ENCODE results near the gene SUFU. TPM values are rescaled to one million over a fixed set of nuclear protein-coding genes. Genes with fewer than 3 reads are reported as not detected.
A peak's percentile ranks its signal among the peaks of the same experiment; 100 is the strongest.

The SUFU gene
- total and polyA plus RNA-seq, 2 of the 13 experiments (the other 11 are each of a cell fraction or from before 2014, with no cell fraction given), result 2.9 to 5.5 TPM

DNA sequence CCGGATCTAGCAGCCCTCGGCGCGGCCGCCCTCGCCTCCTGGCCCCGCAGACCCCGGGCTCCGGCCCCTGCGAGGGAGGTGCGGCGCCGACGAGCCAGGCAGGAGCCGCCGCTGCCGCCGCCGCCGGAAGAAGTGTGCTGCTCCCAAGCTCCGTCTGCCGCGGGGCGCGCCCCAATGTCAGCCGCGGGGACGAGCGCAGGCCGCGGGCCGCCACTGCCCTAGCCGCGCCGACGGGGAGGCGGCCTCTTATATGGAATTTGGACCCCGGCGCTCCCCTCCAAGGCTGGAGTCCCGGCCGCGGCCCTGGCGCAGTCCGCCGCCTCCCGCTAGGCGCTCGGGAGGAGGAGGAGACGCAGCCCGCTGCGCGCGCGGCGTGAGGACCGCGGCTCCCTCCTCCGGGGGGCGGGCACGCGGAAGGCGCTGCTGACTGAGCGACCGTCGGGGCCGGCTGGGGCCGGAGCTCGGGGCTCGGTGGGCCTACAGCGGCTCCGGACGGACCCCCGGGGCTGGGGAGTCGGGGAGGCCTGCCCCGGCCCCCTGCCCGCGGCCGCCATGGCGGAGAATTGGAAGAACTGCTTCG lies 140.4 kb downstream of the SUFU start, which contains the start of gene TRIM8 (continued):
- TF ChIP-seq, protein P1, sequence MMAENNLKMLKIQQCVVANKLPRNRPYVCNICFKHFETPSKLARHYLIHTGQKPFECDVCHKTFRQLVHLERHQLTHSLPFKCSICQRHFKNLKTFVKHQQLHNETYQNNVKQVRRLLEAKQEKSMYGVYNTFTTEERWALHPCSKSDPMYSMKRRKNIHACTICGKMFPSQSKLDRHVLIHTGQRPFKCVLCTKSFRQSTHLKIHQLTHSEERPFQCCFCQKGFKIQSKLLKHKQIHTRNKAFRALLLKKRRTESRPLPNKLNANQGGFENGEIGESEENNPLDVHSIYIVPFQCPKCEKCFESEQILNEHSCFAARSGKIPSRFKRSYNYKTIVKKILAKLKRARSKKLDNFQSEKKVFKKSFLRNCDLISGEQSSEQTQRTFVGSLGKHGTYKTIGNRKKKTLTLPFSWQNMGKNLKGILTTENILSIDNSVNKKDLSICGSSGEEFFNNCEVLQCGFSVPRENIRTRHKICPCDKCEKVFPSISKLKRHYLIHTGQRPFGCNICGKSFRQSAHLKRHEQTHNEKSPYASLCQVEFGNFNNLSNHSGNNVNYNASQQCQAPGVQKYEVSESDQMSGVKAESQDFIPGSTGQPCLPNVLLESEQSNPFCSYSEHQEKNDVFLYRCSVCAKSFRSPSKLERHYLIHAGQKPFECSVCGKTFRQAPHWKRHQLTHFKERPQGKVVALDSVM (CRISPR knock-in tag; IDR thresholded peaks at IDR 0.05), result no peak
- TF ChIP-seq, protein P2, sequence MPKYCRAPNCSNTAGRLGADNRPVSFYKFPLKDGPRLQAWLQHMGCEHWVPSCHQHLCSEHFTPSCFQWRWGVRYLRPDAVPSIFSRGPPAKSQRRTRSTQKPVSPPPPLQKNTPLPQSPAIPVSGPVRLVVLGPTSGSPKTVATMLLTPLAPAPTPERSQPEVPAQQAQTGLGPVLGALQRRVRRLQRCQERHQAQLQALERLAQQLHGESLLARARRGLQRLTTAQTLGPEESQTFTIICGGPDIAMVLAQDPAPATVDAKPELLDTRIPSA (CRISPR knock-in tag; IDR thresholded peaks at IDR 0.05; ENCODE audit: borderline replicate concordance), result no peak
- TF ChIP-seq TOE1 (CRISPR knock-in tag; IDR thresholded peaks at IDR 0.05), result no peak
- no peak for TF ChIP-seq MYC (CRISPR knock-in tag; IDR thresholded peaks at IDR 0.05; ENCODE audit: borderline replicate concordance)
- TF ChIP-seq, protein P3, sequence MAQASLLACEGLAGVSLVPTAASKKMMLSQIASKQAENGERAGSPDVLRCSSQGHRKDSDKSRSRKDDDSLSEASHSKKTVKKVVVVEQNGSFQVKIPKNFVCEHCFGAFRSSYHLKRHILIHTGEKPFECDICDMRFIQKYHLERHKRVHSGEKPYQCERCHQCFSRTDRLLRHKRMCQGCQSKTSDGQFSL (CRISPR knock-in tag; IDR thresholded peaks at IDR 0.05), result no peak
- TF ChIP-seq, protein P4, sequence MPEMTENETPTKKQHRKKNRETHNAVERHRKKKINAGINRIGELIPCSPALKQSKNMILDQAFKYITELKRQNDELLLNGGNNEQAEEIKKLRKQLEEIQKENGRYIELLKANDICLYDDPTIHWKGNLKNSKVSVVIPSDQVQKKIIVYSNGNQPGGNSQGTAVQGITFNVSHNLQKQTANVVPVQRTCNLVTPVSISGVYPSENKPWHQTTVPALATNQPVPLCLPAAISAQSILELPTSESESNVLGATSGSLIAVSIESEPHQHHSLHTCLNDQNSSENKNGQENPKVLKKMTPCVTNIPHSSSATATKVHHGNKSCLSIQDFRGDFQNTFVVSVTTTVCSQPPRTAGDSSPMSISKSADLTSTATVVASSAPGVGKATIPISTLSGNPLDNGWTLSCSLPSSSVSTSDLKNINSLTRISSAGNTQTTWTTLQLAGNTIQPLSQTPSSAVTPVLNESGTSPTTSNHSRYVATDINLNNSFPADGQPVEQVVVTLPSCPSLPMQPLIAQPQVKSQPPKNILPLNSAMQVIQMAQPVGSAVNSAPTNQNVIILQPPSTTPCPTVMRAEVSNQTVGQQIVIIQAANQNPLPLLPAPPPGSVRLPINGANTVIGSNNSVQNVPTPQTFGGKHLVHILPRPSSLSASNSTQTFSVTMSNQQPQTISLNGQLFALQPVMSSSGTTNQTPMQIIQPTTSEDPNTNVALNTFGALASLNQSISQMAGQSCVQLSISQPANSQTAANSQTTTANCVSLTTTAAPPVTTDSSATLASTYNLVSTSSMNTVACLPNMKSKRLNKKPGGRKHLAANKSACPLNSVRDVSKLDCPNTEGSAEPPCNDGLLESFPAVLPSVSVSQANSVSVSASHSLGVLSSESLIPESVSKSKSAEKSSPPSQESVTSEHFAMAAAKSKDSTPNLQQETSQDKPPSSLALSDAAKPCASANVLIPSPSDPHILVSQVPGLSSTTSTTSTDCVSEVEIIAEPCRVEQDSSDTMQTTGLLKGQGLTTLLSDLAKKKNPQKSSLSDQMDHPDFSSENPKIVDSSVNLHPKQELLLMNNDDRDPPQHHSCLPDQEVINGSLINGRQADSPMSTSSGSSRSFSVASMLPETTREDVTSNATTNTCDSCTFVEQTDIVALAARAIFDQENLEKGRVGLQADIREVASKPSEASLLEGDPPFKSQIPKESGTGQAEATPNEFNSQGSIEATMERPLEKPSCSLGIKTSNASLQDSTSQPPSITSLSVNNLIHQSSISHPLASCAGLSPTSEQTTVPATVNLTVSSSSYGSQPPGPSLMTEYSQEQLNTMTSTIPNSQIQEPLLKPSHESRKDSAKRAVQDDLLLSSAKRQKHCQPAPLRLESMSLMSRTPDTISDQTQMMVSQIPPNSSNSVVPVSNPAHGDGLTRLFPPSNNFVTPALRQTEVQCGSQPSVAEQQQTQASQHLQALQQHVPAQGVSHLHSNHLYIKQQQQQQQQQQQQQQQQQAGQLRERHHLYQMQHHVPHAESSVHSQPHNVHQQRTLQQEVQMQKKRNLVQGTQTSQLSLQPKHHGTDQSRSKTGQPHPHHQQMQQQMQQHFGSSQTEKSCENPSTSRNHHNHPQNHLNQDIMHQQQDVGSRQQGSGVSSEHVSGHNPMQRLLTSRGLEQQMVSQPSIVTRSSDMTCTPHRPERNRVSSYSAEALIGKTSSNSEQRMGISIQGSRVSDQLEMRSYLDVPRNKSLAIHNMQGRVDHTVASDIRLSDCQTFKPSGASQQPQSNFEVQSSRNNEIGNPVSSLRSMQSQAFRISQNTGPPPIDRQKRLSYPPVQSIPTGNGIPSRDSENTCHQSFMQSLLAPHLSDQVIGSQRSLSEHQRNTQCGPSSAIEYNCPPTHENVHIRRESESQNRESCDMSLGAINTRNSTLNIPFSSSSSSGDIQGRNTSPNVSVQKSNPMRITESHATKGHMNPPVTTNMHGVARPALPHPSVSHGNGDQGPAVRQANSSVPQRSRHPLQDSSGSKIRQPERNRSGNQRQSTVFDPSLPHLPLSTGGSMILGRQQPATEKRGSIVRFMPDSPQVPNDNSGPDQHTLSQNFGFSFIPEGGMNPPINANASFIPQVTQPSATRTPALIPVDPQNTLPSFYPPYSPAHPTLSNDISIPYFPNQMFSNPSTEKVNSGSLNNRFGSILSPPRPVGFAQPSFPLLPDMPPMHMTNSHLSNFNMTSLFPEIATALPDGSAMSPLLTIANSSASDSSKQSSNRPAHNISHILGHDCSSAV (CRISPR knock-in tag; IDR thresholded peaks at IDR 0.05; ENCODE audit: borderline replicate concordance), result 0 out of 2 replicates have a peak, but pooled peaks have one; percentile 7
- no peak for TF ChIP-seq ZNF225 (CRISPR knock-in tag; IDR thresholded peaks at IDR 0.05)
- no peak for TF ChIP-seq SOX5 (CRISPR knock-in tag; IDR thresholded peaks at IDR 0.05; ENCODE audit: borderline replicate concordance)
- TF ChIP-seq, protein P5, sequence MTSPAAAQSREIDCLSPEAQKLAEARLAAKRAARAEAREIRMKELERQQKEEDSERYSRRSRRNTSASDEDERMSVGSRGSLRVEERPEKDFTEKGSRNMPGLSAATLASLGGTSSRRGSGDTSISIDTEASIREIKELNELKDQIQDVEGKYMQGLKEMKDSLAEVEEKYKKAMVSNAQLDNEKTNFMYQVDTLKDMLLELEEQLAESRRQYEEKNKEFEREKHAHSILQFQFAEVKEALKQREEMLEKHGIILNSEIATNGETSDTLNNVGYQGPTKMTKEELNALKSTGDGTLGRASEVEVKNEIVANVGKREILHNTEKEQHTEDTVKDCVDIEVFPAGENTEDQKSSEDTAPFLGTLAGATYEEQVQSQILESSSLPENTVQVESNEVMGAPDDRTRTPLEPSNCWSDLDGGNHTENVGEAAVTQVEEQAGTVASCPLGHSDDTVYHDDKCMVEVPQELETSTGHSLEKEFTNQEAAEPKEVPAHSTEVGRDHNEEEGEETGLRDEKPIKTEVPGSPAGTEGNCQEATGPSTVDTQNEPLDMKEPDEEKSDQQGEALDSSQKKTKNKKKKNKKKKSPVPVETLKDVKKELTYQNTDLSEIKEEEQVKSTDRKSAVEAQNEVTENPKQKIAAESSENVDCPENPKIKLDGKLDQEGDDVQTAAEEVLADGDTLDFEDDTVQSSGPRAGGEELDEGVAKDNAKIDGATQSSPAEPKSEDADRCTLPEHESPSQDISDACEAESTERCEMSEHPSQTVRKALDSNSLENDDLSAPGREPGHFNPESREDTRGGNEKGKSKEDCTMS (CRISPR knock-in tag; conservative IDR thresholded peaks at IDR 0.05), result no peak
- TF ChIP-seq DPF2 (CRISPR knock-in tag; IDR thresholded peaks at IDR 0.05; ENCODE audit: borderline replicate concordance, low read depth), result no peak
- TF ChIP-seq ZSCAN30 (CRISPR knock-in tag; IDR thresholded peaks at IDR 0.05), result no peak
- 0 out of 2 replicates have a peak, but pooled peaks have one; percentile 8 for TF ChIP-seq MEIS2 (CRISPR knock-in tag; IDR thresholded peaks at IDR 0.05)
- peak; percentile 27; the same call in 1 of the 2 replicates for TF ChIP-seq RAD21 (CRISPR knock-in tag; IDR thresholded peaks at IDR 0.05)

All from HepG2 (cell line).